ENCODE measurements around the gene RNF220. TPM values are rescaled to one million over a fixed set of nuclear protein-coding genes. Genes with fewer than 3 reads are reported as not detected.

Gene RNF220
- polyA plus RNA-seq, 1 donor (not counting 4 experiments of a cell fraction or from before 2014, with no cell fraction given), result 42.7 TPM

DNA sequence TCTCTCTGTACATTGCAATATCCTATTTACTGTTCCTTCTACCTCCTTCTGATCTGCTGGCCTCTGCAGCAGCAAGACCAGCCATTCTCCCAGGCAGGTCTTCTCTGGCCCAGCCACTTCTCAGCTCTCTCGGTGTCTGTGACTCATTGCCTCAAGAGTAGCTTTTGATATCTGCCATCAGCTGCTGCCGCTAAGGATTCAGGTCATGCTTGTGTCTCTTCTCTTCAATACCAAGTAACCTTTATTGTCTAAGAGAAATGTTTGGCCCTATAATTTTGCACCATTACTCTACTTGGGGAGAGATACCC is 167.5 kb downstream of the RNF220 start:
- Histone ChIP-seq H3K4me3 (ENCODE audit: control insufficient read depth in 2 of 3, extremely low read depth in 1 of 3, insufficient read depth in 2 of 3, low read depth in 1 of 3, low read length in 3 of 3) (no peak overlapping the region), H4K20me1 (ENCODE audit: control insufficient read depth, extremely low read depth, insufficient read depth, low read length) (no peaks in the 10 kb centered on the region), H3K79me2 (ENCODE audit: control insufficient read depth, insufficient read depth, low read length) (no peaks in the 10 kb centered on the region), H3K4me1 (ENCODE audit: control insufficient read depth, extremely low read depth, insufficient read depth, low read length) (peaks cover 19% of the 10 kb centered on the region), H3K9me3 (ENCODE audit: control insufficient read depth, low read depth, low read length) (no peaks in the 10 kb centered on the region), H3K9ac (ENCODE audit: control insufficient read depth, extremely low read depth, insufficient read depth, low read length) (no peak overlapping the region), H3K27me3 (ENCODE audit: control insufficient read depth, extremely low read depth, insufficient read depth, low read length) (no peaks in the 10 kb centered on the region), H3K36me3 (ENCODE audit: control insufficient read depth in 2 of 2, extremely low read depth in 1 of 2, insufficient read depth in 2 of 2, low read length in 2 of 2) (no peaks in the 10 kb centered on the region), H3K27ac (ENCODE audit: control insufficient read depth, insufficient read depth, low read length) (no peak overlapping the region), H3K4me2 (ENCODE audit: control insufficient read depth, extremely low read depth, insufficient read depth, low read depth, low read length) (no peak overlapping the region), H3K9me1 (ENCODE audit: control insufficient read depth, extremely low read depth, insufficient read depth, low read length) (no peaks in the 10 kb centered on the region), H2AFZ (ENCODE audit: control insufficient read depth, low read length) (no peak overlapping the region)
- DNase-seq (ENCODE audit: low read depth, low spot score) (no peak), FAIRE-seq (no peak)
- TF ChIP-seq, protein P1, sequence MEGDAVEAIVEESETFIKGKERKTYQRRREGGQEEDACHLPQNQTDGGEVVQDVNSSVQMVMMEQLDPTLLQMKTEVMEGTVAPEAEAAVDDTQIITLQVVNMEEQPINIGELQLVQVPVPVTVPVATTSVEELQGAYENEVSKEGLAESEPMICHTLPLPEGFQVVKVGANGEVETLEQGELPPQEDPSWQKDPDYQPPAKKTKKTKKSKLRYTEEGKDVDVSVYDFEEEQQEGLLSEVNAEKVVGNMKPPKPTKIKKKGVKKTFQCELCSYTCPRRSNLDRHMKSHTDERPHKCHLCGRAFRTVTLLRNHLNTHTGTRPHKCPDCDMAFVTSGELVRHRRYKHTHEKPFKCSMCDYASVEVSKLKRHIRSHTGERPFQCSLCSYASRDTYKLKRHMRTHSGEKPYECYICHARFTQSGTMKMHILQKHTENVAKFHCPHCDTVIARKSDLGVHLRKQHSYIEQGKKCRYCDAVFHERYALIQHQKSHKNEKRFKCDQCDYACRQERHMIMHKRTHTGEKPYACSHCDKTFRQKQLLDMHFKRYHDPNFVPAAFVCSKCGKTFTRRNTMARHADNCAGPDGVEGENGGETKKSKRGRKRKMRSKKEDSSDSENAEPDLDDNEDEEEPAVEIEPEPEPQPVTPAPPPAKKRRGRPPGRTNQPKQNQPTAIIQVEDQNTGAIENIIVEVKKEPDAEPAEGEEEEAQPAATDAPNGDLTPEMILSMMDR (optimal IDR thresholded peaks at IDR 0.05 in 1 of 3, IDR thresholded peaks at IDR 0.05 in 1 of 3, conservative IDR thresholded peaks at IDR 0.05 in 1 of 3; ENCODE audit: extremely low read depth in 1 of 3, insufficient read depth in 2 of 3, low read length in 3 of 3), result no peak
- no peak for TF ChIP-seq EZH2 (IDR thresholded peaks at IDR 0.05; ENCODE audit: low read length)
- dilution Hi-C loops (cut with MboI; ENCODE audit: extremely low pct_ligation_motif_present, low sequenced_read_pairs), result no loop called here

- Histone ChIP-seq H3K27ac (ENCODE audit: control insufficient read depth, insufficient read depth, low read length) (no peak overlapping the region), H2AFZ (ENCODE audit: control insufficient read depth, low read length) (no peak overlapping the region), H3K9ac (ENCODE audit: control insufficient read depth, extremely low read depth, insufficient read depth, low read length) (no peak overlapping the region), H3K4me3 (ENCODE audit: control insufficient read depth in 2 of 3, extremely low read depth in 1 of 3, insufficient read depth in 2 of 3, low read depth in 1 of 3, low read length in 3 of 3) (no peak overlapping the region), H3K27me3 (ENCODE audit: control insufficient read depth, extremely low read depth, insufficient read depth, low read length) (no peaks in the 10 kb centered on the region), H3K9me1 (ENCODE audit: control insufficient read depth, extremely low read depth, insufficient read depth, low read length) (no peaks in the 10 kb centered on the region), H3K4me2 (ENCODE audit: control insufficient read depth, extremely low read depth, insufficient read depth, low read depth, low read length) (no peak overlapping the region), H3K79me2 (ENCODE audit: control insufficient read depth, insufficient read depth, low read length) (no peaks in the 10 kb centered on the region), H3K4me1 (ENCODE audit: control insufficient read depth, extremely low read depth, insufficient read depth, low read length) (peaks cover 9% of the 10 kb centered on the region), H3K36me3 (ENCODE audit: control insufficient read depth in 2 of 2, extremely low read depth in 1 of 2, insufficient read depth in 2 of 2, low read length in 2 of 2) (no peaks in the 10 kb centered on the region), H4K20me1 (ENCODE audit: control insufficient read depth, extremely low read depth, insufficient read depth, low read length) (no peaks in the 10 kb centered on the region), H3K9me3 (ENCODE audit: control insufficient read depth, low read depth, low read length) (no peaks in the 10 kb centered on the region)
- DNase-seq (ENCODE audit: low read depth, low spot score) (no peak), FAIRE-seq (no peak)
- no peak for TF ChIP-seq EZH2 (IDR thresholded peaks at IDR 0.05; ENCODE audit: low read length)
- TF ChIP-seq, protein P1 (optimal IDR thresholded peaks at IDR 0.05 in 1 of 3, IDR thresholded peaks at IDR 0.05 in 1 of 3, conservative IDR thresholded peaks at IDR 0.05 in 1 of 3; ENCODE audit: extremely low read depth in 1 of 3, insufficient read depth in 2 of 3, low read length in 3 of 3), result no peak
- dilution Hi-C loops (cut with MboI; ENCODE audit: extremely low pct_ligation_motif_present, low sequenced_read_pairs), result no loop called here
These were observed 170.3 kb downstream of the RNF220 start for GRCh38 chr1:44575396-44575795.
